NCI-H2196 treated with DMSO at 0.1 percent for 48 hours (cell line): Measurements from ENCODE around the gene SGCE.

Experiments used
- DNase-seq: peaks from one replicate; lab custom pipeline; 2025; ENCODE audit not compliant: unreplicated experiment; lab: John Stamatoyannopoulos, UW

Gene SGCE

GRCh38 chr7:94575646-94576045, 80.3 kb downstream of the SGCE start:
- no peak for DNase-seq

- no peak for DNase-seq
Measured at GRCh38 chr7:94571816-94572215, 84.1 kb downstream of the SGCE start.

- no peak for DNase-seq
Measured at GRCh38 chr7:94567396-94567795, 88.5 kb downstream of the SGCE start.

- no peak for DNase-seq
Measured at GRCh38 chr7:94565247-94565894, 90.6 kb downstream of the SGCE start.

GRCh38 chr7:94562525-94562924, 93.4 kb downstream of the SGCE start:
- DNase-seq, result no peak

- DNase-seq, result no peak
Measured at GRCh38 chr7:94561841-94562514, 94.0 kb downstream of the SGCE start.

- no peak for DNase-seq
Measured at GRCh38 chr7:94559972-94560371, 96.0 kb downstream of the SGCE start.

GRCh38 chr7:94557215-94557614, 98.7 kb downstream of the SGCE start:
- no peak for DNase-seq

GRCh38 chr7:94556028-94556427, 99.9 kb downstream of the SGCE start:
- no peak for DNase-seq

GRCh38 chr7:94547126-94547525, 108.8 kb downstream of the SGCE start:
- no peak for DNase-seq

- DNase-seq, result no peak
Measured at GRCh38 chr7:94540428-94540827, 115.5 kb downstream of the SGCE start.
